COLO829 (cell line): ENCODE results near the gene MTM1.

Experiments used
- DNase-seq: peaks from one replicate; pipeline ENCODE4 v3.0.0; 2012; ENCODE audit warnings: low spot score

MTM1 gene

DNA sequence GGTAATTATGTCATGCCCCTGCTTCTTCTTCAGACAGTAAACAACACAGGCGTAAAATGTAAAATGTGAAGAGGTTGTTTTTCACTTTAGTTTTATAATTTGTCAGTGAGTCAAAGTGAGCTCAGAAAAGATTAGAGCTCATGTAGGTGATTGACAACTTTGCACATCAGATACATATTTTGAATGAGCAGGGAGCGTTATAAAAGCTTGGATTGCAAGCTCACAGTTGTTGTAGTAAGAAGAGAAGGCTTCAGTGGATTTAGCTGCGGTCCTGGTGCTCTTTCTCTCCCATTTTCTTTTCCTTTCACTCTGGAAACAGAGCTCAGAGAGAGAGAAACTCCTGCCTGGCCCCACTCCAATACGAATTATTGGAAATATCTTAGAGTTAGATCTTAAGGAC is 151.2 kb downstream of the MTM1 start:
- DNase-seq, result no peak
